Dermis lymphatic vessel endothelial cell (primary cell): Measurements from ENCODE around the gene TRNP1. TPM values are rescaled to one million over a fixed set of nuclear protein-coding genes. Genes with fewer than 3 reads are reported as not detected.

Experiments
- total RNA-seq: library from RNA; depleted of rRNA; stranded (reverse); fragments of >200 nt; gene quantifications from 2 replicates; pipeline ENCODE4 v1.2.1, GENCODE V29; 2014

The TRNP1 gene, protein sequence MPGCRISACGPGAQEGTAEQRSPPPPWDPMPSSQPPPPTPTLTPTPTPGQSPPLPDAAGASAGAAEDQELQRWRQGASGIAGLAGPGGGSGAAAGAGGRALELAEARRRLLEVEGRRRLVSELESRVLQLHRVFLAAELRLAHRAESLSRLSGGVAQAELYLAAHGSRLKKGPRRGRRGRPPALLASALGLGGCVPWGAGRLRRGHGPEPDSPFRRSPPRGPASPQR
- total RNA-seq = 0.98 and 1.7 TPM in 2 replicates

DNA sequence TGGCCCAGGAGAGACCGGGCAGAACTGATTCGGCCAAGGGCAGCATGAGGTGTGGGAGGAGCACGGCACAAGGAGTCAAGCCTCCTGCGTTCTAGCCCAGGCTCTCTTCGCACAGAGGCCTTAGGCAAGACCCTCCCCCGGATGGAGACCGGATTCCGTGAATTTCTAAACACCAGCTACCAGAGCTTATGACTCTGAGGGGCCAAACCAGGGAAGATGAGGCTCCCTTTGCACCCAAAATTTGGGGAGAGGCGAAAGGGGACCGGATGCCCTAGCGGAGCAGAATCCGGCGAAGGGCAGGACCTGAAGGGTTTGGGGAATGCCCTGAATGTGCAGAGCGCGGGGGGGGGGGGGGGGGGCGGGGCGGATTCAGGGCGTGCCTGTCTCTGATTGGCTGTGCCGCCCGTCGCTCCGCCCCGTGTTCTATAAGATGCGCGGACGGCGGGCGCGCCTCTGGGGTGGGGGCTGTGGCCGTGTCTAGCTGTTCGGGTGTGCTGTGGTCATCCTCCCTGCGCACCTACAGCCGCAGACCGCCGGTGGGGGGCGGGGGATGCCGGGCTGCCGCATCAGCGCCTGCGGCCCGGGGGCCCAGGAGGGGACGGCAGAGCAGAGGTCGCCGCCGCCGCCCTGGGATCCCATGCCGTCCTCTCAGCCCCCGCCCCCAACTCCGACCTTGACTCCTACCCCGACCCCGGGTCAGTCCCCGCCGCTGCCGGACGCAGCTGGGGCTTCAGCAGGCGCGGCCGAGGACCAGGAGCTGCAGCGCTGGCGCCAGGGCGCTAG, at the start of gene TRNP1:
TRNP1 (plus strand) TSS at position 456 of the 783 bp plus-strand sequence; CDS start at position 551, 95 bp downstream.

DNA sequence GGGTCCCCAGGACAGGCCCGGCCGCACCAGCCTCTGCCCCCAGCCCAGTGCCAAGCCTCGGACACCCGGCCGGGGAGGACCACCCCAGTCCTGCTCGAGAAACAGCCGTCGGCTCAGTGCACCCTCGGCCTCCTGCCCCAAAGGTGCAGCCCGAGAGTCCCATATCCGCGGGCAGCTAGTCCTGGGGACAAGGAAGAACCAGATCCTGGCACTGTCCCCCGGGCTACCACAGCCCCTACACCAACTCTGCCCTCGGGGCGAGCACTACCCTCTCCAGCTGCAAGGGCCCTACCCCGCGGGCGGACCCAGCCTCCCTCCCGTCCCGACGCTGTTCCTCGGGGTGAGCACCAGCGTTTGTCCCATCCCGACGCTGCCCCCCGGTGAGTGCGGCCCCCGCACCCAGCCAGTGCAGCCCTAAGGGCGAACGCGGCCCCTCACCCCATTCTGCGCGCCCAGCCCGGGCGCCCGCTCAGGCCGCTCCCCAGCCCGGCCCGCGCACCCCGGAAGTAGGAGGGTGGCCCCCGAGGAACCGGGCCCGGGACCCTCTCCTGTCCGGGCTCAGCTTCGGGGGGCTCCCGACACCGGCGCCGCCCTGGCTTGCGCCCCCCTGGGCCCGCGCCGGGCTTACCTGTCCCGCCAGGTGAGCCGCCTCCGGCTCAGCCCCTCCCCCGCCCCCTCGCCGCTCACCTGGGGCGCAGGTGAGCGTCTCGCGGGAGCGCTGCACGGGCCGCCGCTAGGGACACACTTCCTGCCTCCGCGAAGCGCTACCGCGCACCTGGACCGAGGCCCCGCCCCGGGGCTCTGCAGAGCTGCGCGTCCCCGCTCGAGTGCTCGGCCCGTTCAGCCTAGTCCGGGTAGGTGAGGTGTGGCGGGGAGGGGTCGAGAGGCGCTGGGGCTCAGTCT, 33.5 kb upstream of the TRNP1 start, which contains the start of gene KDF1:
KDF1 (minus strand) TSS at position 747 of the 903 bp plus-strand sequence. CDS start 8,088 bp downstream, outside the sequence.

Other genes starting within 250 kb of the TRNP1 start
- 7.2 and 8.3 TPM in 2 replicates for gene PIGV, start 205.7 kb upstream of the TRNP1 start, total RNA-seq
- 3.7 and 4.5 TPM in 2 replicates for gene ZDHHC18, start 167.0 kb upstream of the TRNP1 start, total RNA-seq
- 0.09 and 0.11 TPM in 2 replicates for gene SFN, start 130.5 kb upstream of the TRNP1 start, total RNA-seq
- gene GPN2, start 103.4 kb upstream of the TRNP1 start, total RNA-seq = 8.1 and 9.0 TPM in 2 replicates
- 10.1 and 11.3 TPM in 2 replicates for gene GPATCH3, start 93.2 kb upstream of the TRNP1 start, total RNA-seq
- gene NR0B2, start 79.7 kb upstream of the TRNP1 start, total RNA-seq = not detected in 2 replicates
- gene NUDC, start 71.9 kb upstream of the TRNP1 start, total RNA-seq = 14.6 and 15.1 TPM in 2 replicates
- gene KDF1, start 33.2 kb upstream of the TRNP1 start, total RNA-seq = not detected in 2 replicates
- 0.09 and 0.11 TPM in 2 replicates for gene TENT5B, start 19.2 kb downstream of the TRNP1 start, total RNA-seq
- 1.8 and 2.9 TPM in 2 replicates for gene SLC9A1, start 161.4 kb downstream of the TRNP1 start, total RNA-seq
- 21.7 and 24.6 TPM in 2 replicates for gene WDTC1, start 240.9 kb downstream of the TRNP1 start, total RNA-seq